Adrenal gland (tissue), 12 donors: Measurements from ENCODE around the gene CBFA2T3. TPM values are rescaled to one million over a fixed set of nuclear protein-coding genes. Genes with fewer than 3 reads are reported as not detected.

Experiments
- DNase-seq, 7 donors: peaks; one replicate each; pipeline ENCODE4 v3.0.0-alpha.2; 2019 to 2020
- H3K27ac ChIP-seq, 5 donors: fragments of 200-600 bp; sonication (generic) in 4 of 5; 1 replicate in 3 of 5; 2 replicates in 2 of 5; pipeline versions ENCODE4 v1.5.1 to v1.8.0; 2016 to 2020; ENCODE audit warnings: mild to moderate bottlenecking in 1 of 5
- H3K27me3 ChIP-seq: fragments of 200-600 bp; 2 replicates; pipeline ENCODE4 v1.8.0; 2021
- H3K36me3 ChIP-seq, 2 donors: fragments of 200-600 bp; replicated peaks in 1 of 2; 1 replicate in 1 of 2; 2 replicates in 1 of 2; pipeline versions ENCODE4 v1.5.1 to v1.8.0; 2018 to 2022
- H3K4me1 ChIP-seq, 2 donors: fragments of 200-600 bp; replicated peaks in 1 of 2; 1 replicate in 1 of 2; 2 replicates in 1 of 2; pipeline versions ENCODE4 v1.5.1 to v1.8.0; 2018 to 2021
- H3K4me3 ChIP-seq, 4 donors: fragments of 200-600 bp; sonication (generic) in 3 of 4; one replicate each; pipeline ENCODE4 v1.5.1; 2016 to 2018
- H3K9me3 ChIP-seq, 3 donors: fragments of 200-600 bp; sonication (generic) in 1 of 3; replicated peaks in 1 of 3; 1 replicate in 2 of 3; 2 replicates in 1 of 3; pipeline versions ENCODE4 v1.5.1 to v1.8.0; 2016 to 2021
- POLR2A ChIP-seq, 2 donors: fragments of 450-650 bp; IDR thresholded peaks; one replicate each; pipeline ENCODE4 v1.6.1; 2017; ENCODE audit warnings: antibody characterized with exemption in 2 of 2, mild to moderate bottlenecking in 2 of 2, moderate library complexity in 1 of 2
- WGBS, 4 donors: extraction: QIAGEN DNeasy Blood & Tissue Kit in 2 of 4; methylation state at CpG; one replicate each; pipeline versions ENCODE4 v1.1.5 to v1.1.7; 2013 to 2017; 5-methylcytosine and 5-hydroxymethylcytosine counted together
- intact Hi-C, 2 donors: fragments of 100-400 bp; cut with DNase I; formaldehyde crosslinking; loops; one replicate each; pipeline versions ENCODE4 v1.14.1 to v1.15.0; 2022 to 2023
- polyA plus RNA-seq, 3 donors: library from polyadenylated mRNA; stranded (reverse); fragments of 200-250 nt in 2 of 3; fragments of 350-450 nt in 1 of 3; fragmentation: Illumina TruSeq in 1 of 3; extraction: RNeasy Lipid Tissue Mini Kit (QIAGEN cat#74804) in 1 of 3; gene quantifications; one replicate each; pipeline ENCODE4 v1.2.3, GENCODE V29; 2013 to 2014
- total RNA-seq, 9 donors: library from RNA; depleted of rRNA in 4 of 9; stranded (reverse); fragments of >200 nt in 4 of 9; fragments of 120-200 nt in 1 of 9; fragmentation: NEBNext Ultra II Directional in 1 of 9; extraction: Animal tissue kit (Norgen Biotek cat#: 25700) in 1 of 9; gene quantifications; one replicate each; pipeline versions ENCODE4 v1.1.0 to v1.2.4, GENCODE V29; 2013 to 2023
- TF ChIP-seq, protein P1 (sequence below), 6 experiments: fragments of 450-650 bp in 4 of 6; fragments of 200-600 bp in 2 of 6; sonication (generic) in 1 of 6; IDR thresholded peaks; 1 replicate in 5 of 6; 2 replicates in 1 of 6; pipeline versions ENCODE4 v1.5.1 to v1.8.0; 2016 to 2021; ENCODE audit warnings: antibody characterized with exemption in 6 of 6, mild to moderate bottlenecking in 2 of 6, moderate library complexity in 1 of 6
- donor health status: healthy with polysubstance abuse.
- donor health status: Bipolar disorder and iron deficiency.
- donor health status: DM: yes; HTN: yes; CAD: no.
- donor health status: DM: no; HTN: no; CAD: no.
- donor health status: DM: no; HTN: no; CAD: no.
- donor health status: DM: yes; HTN: yes; CAD: no.

CBFA2T3 gene
- total and polyA plus RNA-seq, 12 donors: 0.30 to 16.9 (median 2.2) TPM

DNA sequence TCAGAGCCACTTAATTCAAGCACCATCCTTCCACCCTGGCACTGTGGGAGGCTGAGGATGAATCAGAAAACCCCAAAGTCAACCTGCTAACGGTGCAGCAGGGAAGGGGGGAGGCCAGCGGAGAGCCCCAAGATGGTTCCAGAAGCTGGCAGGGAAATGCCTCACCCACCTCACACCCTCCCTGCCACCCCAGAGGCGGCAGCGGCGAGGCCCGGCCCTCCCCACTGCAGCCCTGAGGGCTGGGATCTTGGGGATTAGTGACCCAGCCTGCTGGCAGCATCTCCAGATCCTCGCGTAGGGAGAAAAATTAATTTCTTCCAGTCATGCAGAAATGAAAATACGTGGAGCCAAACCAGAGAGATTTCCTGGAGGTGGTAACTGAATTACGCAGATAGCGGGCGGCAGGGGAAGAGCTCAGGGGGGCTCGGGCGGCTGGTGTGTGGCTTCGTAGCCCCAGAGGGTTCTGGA, 38.2 kb downstream of the CBFA2T3 start:
- no peak for DNase-seq
- 57 to 73% (median 59%) methylated on average over 9 to 15 of the region's 15 CpGs for WGBS, 4 donors
- Histone ChIP-seq H3K4me1 (peaks cover 4 to 24% of the 10 kb centered on the region in 2 donors), H3K4me3 (peak overlapping the region in 1 of 4 donors; percentile 66), H3K36me3 (no peaks in the 10 kb centered on the region), H3K27ac (peak overlapping the region in 1 of 5 donors; percentile 50), H3K9me3 (no peaks in the 10 kb centered on the region), H3K27me3 (peaks cover 17% of the 10 kb centered on the region)
- TF ChIP-seq POLR2A (IDR thresholded peaks at IDR 0.05): no peak
- TF ChIP-seq, protein P1, sequence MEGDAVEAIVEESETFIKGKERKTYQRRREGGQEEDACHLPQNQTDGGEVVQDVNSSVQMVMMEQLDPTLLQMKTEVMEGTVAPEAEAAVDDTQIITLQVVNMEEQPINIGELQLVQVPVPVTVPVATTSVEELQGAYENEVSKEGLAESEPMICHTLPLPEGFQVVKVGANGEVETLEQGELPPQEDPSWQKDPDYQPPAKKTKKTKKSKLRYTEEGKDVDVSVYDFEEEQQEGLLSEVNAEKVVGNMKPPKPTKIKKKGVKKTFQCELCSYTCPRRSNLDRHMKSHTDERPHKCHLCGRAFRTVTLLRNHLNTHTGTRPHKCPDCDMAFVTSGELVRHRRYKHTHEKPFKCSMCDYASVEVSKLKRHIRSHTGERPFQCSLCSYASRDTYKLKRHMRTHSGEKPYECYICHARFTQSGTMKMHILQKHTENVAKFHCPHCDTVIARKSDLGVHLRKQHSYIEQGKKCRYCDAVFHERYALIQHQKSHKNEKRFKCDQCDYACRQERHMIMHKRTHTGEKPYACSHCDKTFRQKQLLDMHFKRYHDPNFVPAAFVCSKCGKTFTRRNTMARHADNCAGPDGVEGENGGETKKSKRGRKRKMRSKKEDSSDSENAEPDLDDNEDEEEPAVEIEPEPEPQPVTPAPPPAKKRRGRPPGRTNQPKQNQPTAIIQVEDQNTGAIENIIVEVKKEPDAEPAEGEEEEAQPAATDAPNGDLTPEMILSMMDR (IDR thresholded peaks at IDR 0.05): no peak
- intact Hi-C loops: loop anchor here in 1 of 2 donors (2.0 kb wide), 1 partner anchor 230 kb away; no protein-coding TSS in a partner anchor

DNA sequence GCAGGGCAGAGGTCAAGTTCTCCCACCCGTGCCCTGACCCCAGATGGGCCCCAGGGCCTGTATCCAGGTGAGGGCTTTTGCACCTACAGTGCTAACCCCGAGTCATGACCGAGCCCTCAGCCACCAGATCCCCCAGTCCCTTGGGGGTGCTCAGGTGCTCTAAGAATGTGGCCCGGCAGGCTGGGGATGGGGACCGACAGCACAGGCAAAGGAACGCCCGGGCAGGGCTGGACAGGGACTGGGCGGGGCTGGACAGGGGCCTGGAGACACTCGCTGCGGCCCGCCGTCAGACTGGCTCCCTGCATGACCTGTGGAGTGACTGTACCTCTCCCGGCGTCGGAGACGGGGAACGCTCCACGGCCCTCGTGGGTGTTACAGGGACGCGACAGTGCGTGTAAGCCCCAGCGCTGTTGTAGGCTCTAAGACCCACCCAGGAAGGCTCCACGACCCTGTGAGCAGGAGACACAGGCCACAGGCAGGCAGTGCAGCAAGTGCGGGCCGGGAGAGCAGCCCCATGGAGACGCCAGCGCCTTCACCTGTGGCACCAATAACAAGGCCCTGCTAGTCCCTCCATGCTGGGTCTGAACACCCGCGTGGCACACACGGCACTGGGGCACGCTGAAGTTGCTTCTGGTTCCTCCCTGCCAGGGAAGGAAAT, 38.8 kb downstream of the CBFA2T3 start:
- Histone ChIP-seq H3K27ac (no peak overlapping the region), H3K4me3 (no peak overlapping the region), H3K9me3 (no peaks in the 10 kb centered on the region), H3K36me3 (no peaks in the 10 kb centered on the region), H3K4me1 (peaks cover 4 to 24% of the 10 kb centered on the region in 2 donors), H3K27me3 (peaks cover 17% of the 10 kb centered on the region)
- TF ChIP-seq POLR2A (IDR thresholded peaks at IDR 0.05): no peak
- TF ChIP-seq, protein P1 (IDR thresholded peaks at IDR 0.05): no peak
- 75 to 87% (median 86%) methylated on average over 8 to 32 of the region's 32 CpGs for WGBS, 4 donors
- intact Hi-C loops: loop anchor here in 1 of 2 donors (2.0 kb wide), 1 partner anchor 231 kb away; no protein-coding TSS in a partner anchor
- no peak for DNase-seq

DNA sequence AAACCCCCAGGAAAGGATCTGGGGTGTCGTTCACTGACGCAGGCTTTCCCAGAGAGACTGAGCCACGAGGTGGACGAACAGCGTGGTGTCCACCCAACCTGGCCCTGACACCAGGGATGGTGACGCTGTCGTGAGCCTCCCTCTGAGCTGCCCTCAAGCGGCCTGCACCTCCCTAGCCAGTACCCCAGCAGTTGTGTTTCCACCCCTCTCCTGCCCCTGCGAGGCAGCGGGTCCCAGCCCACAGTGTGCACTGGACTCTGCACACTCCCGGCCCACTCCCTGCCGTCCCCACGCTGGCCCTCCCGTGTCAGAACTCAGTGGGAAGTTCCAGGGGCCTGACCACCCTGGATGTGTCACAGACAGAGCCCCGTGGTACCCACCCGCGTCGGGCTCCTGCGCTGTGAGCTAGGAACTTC, 39.8 kb downstream of the CBFA2T3 start:
- H3K4me1 ChIP-seq: peaks cover 4 to 24% of the 10 kb centered on the region in 2 donors
- H3K36me3 ChIP-seq: no peaks in the 10 kb centered on the region
- 73 to 87% (median 80%) methylated on average over 6 to 19 of the region's 19 CpGs for WGBS, 4 donors
- no peak overlapping the region for H3K4me3 ChIP-seq
- H3K27ac ChIP-seq: peak overlapping the region in 2 of 5 donors; percentile 46 to 65
- TF ChIP-seq, protein P1 (IDR thresholded peaks at IDR 0.05): no peak
- TF ChIP-seq POLR2A (IDR thresholded peaks at IDR 0.05): no peak
- H3K27me3 ChIP-seq: peaks cover 12% of the 10 kb centered on the region
- intact Hi-C loops: no loop called here
- peak in 1 of 7 donors; percentile 18 for DNase-seq
- H3K9me3 ChIP-seq: no peaks in the 10 kb centered on the region

DNA sequence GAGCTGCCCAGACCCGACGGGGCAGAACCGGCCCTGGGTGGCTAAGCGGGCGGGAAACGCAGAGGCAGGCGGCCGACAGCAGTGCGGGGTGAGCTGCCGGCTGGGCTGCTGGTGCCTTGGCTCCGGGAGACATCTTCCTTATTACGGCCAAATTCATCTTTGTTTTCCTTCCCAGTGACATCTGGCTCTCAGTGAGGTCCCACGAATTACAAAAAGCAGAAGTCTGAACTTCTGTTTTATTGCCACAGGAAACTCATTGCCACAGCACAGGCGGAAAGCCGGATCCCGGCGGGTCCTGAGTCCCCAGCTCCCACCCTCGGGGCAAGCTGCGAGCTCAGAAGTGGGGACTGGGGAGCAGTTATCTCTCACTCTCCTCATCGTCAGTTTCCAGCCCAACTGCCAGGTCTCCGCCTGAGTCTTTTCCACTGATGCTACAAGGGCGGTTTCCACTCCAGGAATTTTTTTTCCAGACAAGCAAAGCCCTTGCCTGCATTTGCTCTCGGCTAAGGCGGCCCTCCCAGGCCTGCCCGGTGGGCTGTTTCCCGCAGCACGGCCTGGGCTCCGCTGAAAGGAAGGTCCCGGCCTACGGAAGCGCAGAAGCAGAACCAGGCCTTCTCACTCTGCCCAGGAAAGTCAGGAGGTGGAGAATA, 40.3 kb downstream of the CBFA2T3 start:
- H3K9me3 ChIP-seq: no peaks in the 10 kb centered on the region
- WGBS, 4 donors: 47 to 54% (median 48%) methylated on average over 28 to 31 of the region's 31 CpGs
- no peak for DNase-seq
- no peak for TF ChIP-seq POLR2A (IDR thresholded peaks at IDR 0.05)
- TF ChIP-seq, protein P1 (IDR thresholded peaks at IDR 0.05): no peak
- H3K27ac ChIP-seq: peak overlapping the region in 2 of 5 donors; percentile 46 to 65
- H3K4me3 ChIP-seq: no peak overlapping the region
- peaks cover 4 to 20% of the 10 kb centered on the region in 2 donors for H3K4me1 ChIP-seq
- H3K27me3 ChIP-seq: peaks cover 12% of the 10 kb centered on the region
- intact Hi-C loops: no loop called here
- no peaks in the 10 kb centered on the region for H3K36me3 ChIP-seq
